Body of pancreas (tissue), 4 donors: ENCODE measurements around the gene FARS2. TPM values are rescaled to one million over a fixed set of nuclear protein-coding genes. Genes with fewer than 3 reads are reported as not detected.

ENCODE experiments used
- ATAC-seq: fragments of 150-250 bp; one replicate; pipeline ENCODE4 v1.9.1; 2016
- DNase-seq, 4 donors: peaks; one replicate each; pipeline ENCODE4 v3.0.0-alpha.2; 2019
- H3K27ac ChIP-seq, 4 donors: fragments of 200-600 bp; sonication (generic); 1 replicate in 3 of 4; 2 replicates in 1 of 4; pipeline versions ENCODE4 v1.5.1 to v1.6.1; 2016 to 2019; ENCODE audit warnings: mild to moderate bottlenecking in 1 of 4, mixed read lengths in 1 of 4, moderate library complexity in 1 of 4
- H3K27me3 ChIP-seq, 2 donors: fragments of 200-600 bp; sonication (generic); one replicate each; pipeline ENCODE4 v1.6.0; 2016; ENCODE audit warnings: mild to moderate bottlenecking in 1 of 2
- H3K36me3 ChIP-seq, 2 donors: fragments of 200-600 bp; sonication (generic); replicated peaks in 1 of 2; 2 replicates each; pipeline ENCODE4 v1.5.1; 2016; ENCODE audit warnings: low read depth in 2 of 2; ENCODE audit not compliant: insufficient read depth in 1 of 2
- H3K4me1 ChIP-seq: fragments of 200-600 bp; sonication (generic); one replicate; pipeline ENCODE4 v1.6.0; 2016
- H3K4me3 ChIP-seq, 2 donors: fragments of 200-600 bp; sonication (generic); 1 replicate in 1 of 2; 2 replicates in 1 of 2; pipeline ENCODE4 v1.5.1; 2016 to 2019
- H3K9me3 ChIP-seq, 3 donors: fragments of 200-600 bp; sonication (generic); 1 replicate in 2 of 3; 2 replicates in 1 of 3; pipeline ENCODE4 v1.5.1; 2016
- POLR2A ChIP-seq, 3 donors: fragments of 450-650 bp; IDR thresholded peaks; one replicate each; pipeline ENCODE4 v1.6.1; 2016; ENCODE audit warnings: antibody characterized with exemption in 3 of 3, mild to moderate bottlenecking in 2 of 3
- WGBS, 2 donors: methylation state at CpG; one replicate each; pipeline ENCODE4 v1.1.5; 2017; 5-methylcytosine and 5-hydroxymethylcytosine counted together
- intact Hi-C: fragments of 100-400 bp; cut with DNase I; formaldehyde crosslinking; loops from one replicate; pipeline ENCODE4 v1.15.1; 2023
- total RNA-seq, 2 donors: library from RNA; depleted of rRNA; stranded (reverse); fragments of >200 nt; gene quantifications; one replicate each; pipeline ENCODE4 v1.1.0, GENCODE V29; 2016
- TF ChIP-seq, protein P1 (sequence below), 7 experiments: fragments of 450-650 bp in 4 of 7; fragments of 200-600 bp in 3 of 7; sonication (generic) in 3 of 7; IDR thresholded peaks; one replicate each; pipeline ENCODE4 v1.5.1; 2016 to 2019; ENCODE audit warnings: antibody characterized with exemption in 7 of 7

FARS2 gene
- total RNA-seq, 2 donors from 2014 or later = 6.5 to 9.6 TPM

GRCh38 chr6:5781966-5782556 is 520.7 kb downstream of the FARS2 start:
- intact Hi-C loops = no loop called here
- no peaks in the 10 kb centered on the region for H3K27me3 ChIP-seq
- no peak overlapping the region for H3K4me3 ChIP-seq
- ATAC-seq (no peak), DNase-seq (no peak)
- no peaks in the 10 kb centered on the region for H3K9me3 ChIP-seq
- no peaks in the 10 kb centered on the region for H3K4me1 ChIP-seq
- TF ChIP-seq, protein P1, sequence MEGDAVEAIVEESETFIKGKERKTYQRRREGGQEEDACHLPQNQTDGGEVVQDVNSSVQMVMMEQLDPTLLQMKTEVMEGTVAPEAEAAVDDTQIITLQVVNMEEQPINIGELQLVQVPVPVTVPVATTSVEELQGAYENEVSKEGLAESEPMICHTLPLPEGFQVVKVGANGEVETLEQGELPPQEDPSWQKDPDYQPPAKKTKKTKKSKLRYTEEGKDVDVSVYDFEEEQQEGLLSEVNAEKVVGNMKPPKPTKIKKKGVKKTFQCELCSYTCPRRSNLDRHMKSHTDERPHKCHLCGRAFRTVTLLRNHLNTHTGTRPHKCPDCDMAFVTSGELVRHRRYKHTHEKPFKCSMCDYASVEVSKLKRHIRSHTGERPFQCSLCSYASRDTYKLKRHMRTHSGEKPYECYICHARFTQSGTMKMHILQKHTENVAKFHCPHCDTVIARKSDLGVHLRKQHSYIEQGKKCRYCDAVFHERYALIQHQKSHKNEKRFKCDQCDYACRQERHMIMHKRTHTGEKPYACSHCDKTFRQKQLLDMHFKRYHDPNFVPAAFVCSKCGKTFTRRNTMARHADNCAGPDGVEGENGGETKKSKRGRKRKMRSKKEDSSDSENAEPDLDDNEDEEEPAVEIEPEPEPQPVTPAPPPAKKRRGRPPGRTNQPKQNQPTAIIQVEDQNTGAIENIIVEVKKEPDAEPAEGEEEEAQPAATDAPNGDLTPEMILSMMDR (IDR thresholded peaks at IDR 0.05) = no peak
- TF ChIP-seq POLR2A (IDR thresholded peaks at IDR 0.05) = no peak
- 87 to 89% methylated on average over 11 to 16 of the region's 17 CpGs for WGBS, 2 donors
- no peak overlapping the region for H3K27ac ChIP-seq
- no peaks in the 10 kb centered on the region for H3K36me3 ChIP-seq

GRCh38 chr6:5782783-5783547 is 521.7 kb downstream of the FARS2 start:
- no peak overlapping the region for H3K4me3 ChIP-seq
- no peaks in the 10 kb centered on the region for H3K4me1 ChIP-seq
- no peaks in the 10 kb centered on the region for H3K27me3 ChIP-seq
- 60 to 65% methylated on average over 19 to 25 of the region's 26 CpGs for WGBS, 2 donors
- H3K27ac ChIP-seq = no peak overlapping the region
- TF ChIP-seq, protein P1 (IDR thresholded peaks at IDR 0.05) = no peak
- TF ChIP-seq POLR2A (IDR thresholded peaks at IDR 0.05) = no peak
- peak in 3 of 4 donors; percentile 29 to 48 (median 32) for DNase-seq
- no peak for ATAC-seq
- intact Hi-C loops = no loop called here
- H3K9me3 ChIP-seq = no peaks in the 10 kb centered on the region
- H3K36me3 ChIP-seq = no peaks in the 10 kb centered on the region

DNA sequence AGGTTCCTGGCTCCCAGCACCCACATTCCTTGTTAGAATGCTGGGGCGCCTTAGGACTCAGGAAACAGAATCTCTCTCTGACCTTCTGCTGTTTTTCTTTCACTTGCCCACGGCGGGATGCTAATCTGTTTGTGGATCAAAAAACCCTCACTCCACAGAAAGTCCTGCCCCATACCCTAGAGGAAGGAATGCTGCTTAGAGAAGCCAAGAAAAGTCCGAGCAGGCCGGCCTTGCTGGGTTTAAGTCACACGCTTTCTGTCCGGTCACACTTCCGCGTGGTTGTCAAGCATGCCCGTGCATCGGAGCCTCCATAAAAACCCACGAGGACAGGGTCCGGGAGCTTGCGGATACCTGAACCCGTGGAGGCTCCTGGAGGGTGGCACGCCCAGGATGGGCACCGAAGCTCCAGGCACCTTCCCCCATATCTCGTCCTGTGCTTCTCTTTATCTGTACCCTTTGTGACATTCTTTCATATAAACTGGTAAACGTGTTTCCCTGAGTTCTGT is 522.3 kb downstream of the FARS2 start:
- ATAC-seq = no peak
- Histone ChIP-seq H3K36me3 (no peaks in the 10 kb centered on the region), H3K27me3 (no peaks in the 10 kb centered on the region), H3K9me3 (no peaks in the 10 kb centered on the region), H3K4me3 (no peak overlapping the region), H3K4me1 (no peaks in the 10 kb centered on the region), H3K27ac (no peak overlapping the region)
- no peak for TF ChIP-seq POLR2A (IDR thresholded peaks at IDR 0.05)
- TF ChIP-seq, protein P1 (IDR thresholded peaks at IDR 0.05) = no peak
- DNase-seq = no peak
- 85 to 90% methylated on average over 19 of the region's 19 CpGs for WGBS, 2 donors
- intact Hi-C loops = no loop called here

DNA sequence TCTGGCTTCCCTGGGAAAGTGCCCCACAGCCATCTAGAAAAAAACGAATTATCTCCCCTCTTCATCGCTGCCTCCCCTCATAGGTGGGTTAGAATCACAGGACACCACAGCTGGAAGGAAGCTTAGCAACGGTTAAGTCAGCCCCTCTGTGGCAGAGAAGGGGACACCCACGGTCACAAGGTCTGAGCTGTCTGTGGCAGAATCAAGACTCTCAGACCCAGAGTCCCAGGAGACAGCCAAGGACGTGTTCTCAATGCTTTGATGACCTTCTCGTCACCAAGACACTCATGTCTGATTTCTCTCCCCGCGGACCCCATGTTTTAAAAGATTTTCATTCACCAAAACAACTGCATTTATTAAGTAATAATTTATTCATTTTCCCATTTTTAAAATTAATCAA is 523.9 kb downstream of the FARS2 start:
- H3K36me3 ChIP-seq = no peaks in the 10 kb centered on the region
- H3K9me3 ChIP-seq = no peaks in the 10 kb centered on the region
- intact Hi-C loops = no loop called here
- TF ChIP-seq, protein P1 (IDR thresholded peaks at IDR 0.05) = no peak
- no peak for TF ChIP-seq POLR2A (IDR thresholded peaks at IDR 0.05)
- ATAC-seq (no peak), DNase-seq (no peak)
- H3K27ac ChIP-seq = no peak overlapping the region
- H3K4me3 ChIP-seq = no peak overlapping the region
- H3K4me1 ChIP-seq = no peaks in the 10 kb centered on the region
- H3K27me3 ChIP-seq = no peaks in the 10 kb centered on the region
- WGBS, 2 donors = 70 to 77% methylated on average over 8 of the region's 8 CpGs
